NCI-H1092 (cell line): ENCODE measurements around the gene UBTD2.
"Not testable (repeated sequence)": the region's sequence is repeated elsewhere in the genome, so short reads cannot be mapped to it uniquely, and the experiment has no call there.

Experiments
- DNase-seq: peaks from one replicate; lab custom pipeline; 2025; lab: John Stamatoyannopoulos, UW

The UBTD2 gene

DNA sequence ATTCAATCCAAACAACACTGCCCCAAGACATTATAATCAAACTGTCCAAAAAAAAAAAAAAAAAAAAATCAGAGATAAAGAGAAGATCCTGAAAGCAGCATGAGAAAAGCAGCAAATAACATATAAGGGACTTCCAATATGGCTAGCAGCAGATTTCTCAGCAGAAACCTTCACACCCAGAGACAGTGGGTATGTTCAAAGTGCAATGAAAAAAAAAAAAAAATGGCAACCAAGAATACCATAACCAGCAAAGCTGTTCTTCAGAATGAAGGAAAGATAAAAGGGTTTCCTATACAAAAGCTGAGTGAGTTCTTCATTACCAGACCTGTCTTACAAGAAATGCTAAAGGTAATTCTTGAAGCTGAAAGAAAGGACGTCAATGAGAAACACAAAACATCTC, 32.1 kb downstream of the UBTD2 start:
- no peak for DNase-seq

- no peak for DNase-seq
These were observed 34.9 kb downstream of the UBTD2 start for GRCh38 chr5:172248637-172249036.

GRCh38 chr5:172245703-172246125, 37.9 kb downstream of the UBTD2 start:
- DNase-seq: no peak

- no peak for DNase-seq
These were observed 38.5 kb downstream of the UBTD2 start for GRCh38 chr5:172245046-172245445.

DNA sequence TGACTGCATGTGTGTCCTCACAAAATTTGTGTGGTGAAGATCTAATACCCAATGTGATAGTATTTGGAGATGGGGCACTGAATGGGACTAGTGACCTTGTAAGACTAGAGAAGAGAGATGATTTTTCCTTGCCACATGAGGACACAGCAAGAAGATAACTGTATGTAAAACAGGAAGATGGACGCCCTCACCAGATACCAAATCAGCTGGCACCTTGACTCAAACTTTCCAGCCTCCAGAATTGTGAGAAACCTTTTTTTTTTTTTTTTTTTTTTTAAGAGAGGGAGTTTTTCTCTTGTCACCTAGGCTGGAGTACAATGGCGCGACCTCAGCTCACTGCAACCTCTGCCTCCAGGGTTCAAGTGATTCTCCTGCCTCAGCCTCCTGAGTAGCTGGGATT, 40.3 kb downstream of the UBTD2 start:
- DNase-seq: no peak

GRCh38 chr5:172238334-172238733, 45.2 kb downstream of the UBTD2 start:
- no peak for DNase-seq

- DNase-seq: no peak
These were observed 47.5 kb downstream of the UBTD2 start for GRCh38 chr5:172235827-172236736.

GRCh38 chr5:172235132-172235780, 48.3 kb downstream of the UBTD2 start:
- no peak for DNase-seq

DNA sequence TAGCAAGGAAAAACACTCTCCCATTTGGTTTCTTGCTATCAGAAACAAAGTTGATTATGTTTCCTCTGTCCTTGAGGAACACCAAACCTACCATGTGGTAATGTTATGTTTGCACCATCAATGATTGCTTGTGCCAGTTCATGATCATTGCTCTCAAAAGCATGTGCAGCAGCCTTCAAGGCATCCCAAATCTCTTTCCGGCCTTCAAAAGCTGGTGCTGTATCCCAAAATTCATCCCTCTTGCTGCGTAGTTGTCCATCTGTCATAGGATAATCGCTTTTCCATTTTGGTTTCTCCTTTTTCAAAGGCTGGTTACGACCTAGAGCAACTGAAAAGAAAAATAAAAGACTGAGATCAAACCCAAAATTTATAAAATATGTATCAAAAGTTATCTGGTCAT, 49.5 kb downstream of the UBTD2 start:
- no peak for DNase-seq

GRCh38 chr5:172229904-172230303, 53.7 kb downstream of the UBTD2 start:
- DNase-seq: no peak

GRCh38 chr5:172224996-172225395, 58.6 kb downstream of the UBTD2 start:
- DNase-seq: no peak

GRCh38 chr5:172223901-172224873, 59.4 kb downstream of the UBTD2 start:
- DNase-seq: no peak

GRCh38 chr5:172219296-172219695, 64.3 kb downstream of the UBTD2 start:
- no peak for DNase-seq

DNA sequence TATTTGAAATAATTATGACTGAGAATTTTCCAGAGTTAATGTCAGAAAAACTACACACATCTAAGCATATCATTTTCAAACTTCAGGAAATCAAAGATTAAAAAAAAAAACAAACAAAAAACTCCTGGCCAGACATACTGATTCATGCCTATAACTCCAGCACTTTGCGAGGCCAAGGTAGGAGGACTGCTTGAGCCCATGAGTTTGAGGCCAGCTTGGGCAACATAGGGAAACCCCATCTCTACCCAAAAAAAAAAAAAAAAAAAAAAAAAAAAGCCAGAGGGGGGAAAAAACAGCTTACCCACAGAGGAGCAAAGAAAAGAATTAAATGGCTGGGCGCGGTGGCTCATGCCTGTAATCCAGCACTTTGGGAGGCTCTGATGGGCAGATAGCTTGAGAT, 67.2 kb downstream of the UBTD2 start:
- no peak for DNase-seq

DNA sequence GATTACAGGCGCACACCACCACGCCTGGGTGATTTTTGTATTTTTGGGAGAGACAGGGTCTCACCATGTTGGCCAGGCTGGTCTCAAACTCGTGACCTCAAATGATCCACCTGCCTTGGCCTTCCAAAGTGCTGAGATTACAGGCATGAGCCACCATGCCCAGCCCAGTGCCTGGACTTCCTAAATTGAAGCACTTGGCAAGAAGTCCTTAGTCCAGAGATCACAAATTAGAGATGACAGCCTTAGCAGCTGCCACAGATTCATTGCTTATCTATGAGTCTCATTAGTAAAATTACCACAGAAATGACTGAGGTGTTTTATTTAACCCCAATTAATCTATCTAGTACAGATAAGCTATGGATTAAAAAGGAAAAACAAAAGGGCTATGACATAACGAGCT, 70.4 kb downstream of the UBTD2 start:
- DNase-seq: no peak

- DNase-seq: no peak
These were observed 71.9 kb downstream of the UBTD2 start for GRCh38 chr5:172211676-172212075.

GRCh38 chr5:172209714-172210113, 73.8 kb downstream of the UBTD2 start:
- no peak for DNase-seq

DNA sequence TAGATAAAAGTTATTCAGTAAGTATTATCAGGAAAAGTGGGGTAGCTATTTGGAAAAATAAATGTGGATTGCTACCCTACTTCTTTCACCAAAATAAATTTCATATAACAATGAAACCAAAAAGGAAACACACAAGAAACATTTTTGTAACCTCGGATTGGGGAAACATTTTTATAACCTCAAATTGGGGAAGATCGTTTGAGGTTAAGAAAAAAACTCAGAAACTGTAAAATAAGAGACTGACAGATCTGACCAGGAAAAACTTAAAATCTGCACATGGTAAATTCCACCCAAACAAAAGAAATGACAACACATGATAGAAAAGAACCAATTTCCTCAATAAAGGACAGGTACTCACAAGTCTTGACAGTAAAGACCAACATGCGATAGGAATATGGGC, 76.1 kb downstream of the UBTD2 start:
- DNase-seq: no peak

DNA sequence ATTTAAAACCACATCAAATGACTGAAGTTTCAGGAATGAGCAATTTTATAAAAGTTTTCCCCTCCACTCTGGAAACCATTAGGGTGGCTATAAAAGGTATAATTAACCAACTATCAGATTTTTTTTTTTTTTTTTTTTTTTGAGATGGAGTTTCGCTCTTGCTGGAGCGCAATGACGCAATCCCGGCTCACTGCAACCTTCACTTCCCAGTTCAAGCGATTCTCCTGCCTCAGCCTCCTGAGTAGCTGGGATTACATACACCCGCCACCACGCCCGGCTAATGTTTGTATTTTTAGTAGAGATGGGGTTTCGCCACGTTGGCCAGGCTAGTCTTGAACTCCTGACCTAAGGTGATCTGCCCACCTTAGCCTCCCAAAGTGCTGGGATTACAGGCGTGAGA, 77.6 kb downstream of the UBTD2 start:
- not testable (repeated sequence) for DNase-seq

- no peak for DNase-seq
These were observed 83.1 kb downstream of the UBTD2 start for GRCh38 chr5:172200476-172200875.

DNA sequence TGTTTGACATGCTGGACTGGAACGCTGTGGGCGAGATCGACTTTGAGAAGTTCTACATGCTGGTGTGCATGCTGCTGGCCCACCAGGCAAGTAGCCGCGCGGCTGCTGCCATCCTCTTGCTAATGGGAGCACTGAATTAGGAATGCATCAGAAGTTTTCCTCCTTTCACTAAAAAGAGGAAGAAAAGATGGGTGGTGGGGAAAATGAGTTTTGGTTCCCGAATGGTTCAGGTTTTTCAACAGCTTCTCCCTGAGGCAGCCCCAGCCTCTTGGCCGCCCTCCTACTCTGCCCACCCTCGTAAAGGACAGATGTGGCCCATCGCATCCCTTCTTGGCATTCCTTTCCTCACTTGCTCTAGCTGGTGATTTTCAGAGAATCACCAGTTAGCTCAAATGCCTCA, 84.1 kb downstream of the UBTD2 start:
- no peak for DNase-seq

DNA sequence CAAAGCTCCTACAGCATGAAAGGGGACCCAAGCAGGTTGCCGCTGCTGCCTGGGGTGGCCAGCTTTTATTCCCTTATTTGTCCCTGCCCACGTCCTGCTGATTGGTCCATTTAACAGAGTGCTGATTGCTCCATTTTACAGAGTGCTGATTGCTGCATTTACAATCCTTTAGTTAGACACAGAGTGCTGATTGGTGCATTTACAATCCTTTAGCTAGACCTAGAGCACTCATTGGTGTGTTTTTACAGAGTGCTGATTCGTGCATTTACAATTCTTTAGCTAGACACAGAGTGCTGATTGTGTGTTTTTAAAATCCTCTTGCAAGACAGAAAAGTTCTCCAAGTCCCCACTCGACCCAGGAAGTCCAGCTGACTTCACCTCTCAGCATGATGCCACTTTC, 85.8 kb downstream of the UBTD2 start:
- DNase-seq: not testable (repeated sequence)
